NOMO-1 treated with DMSO at 0.1 percent for 48 hours (cell line): ENCODE measurements around the gene ANO2.
"Not testable (repeated sequence)": the region's sequence is repeated elsewhere in the genome, so short reads cannot be mapped to it uniquely, and the experiment has no call there.

Experiments
- DNase-seq: peaks from one replicate; lab custom pipeline; 2025; ENCODE audit not compliant: unreplicated experiment; lab: John Stamatoyannopoulos, UW

ANO2 gene

DNA sequence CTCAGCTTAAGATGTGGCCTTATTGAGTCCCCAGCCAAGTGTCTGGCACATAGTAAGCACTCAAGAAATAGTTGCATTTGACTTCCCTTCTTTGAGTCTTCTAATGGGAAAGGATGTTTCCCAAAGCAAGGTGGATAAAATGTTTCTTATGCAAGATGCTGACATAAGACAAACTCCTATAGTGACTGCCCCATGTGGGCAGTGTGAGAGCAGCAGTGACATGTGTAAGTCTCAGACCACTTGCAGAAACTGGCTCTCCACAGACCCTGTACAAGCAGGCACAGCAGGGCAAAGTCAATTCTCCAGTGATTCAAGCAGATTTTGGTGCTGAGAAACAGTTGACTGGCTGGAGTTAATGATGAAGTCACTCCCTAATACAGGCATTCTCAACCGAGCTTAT, 255.3 kb downstream of the ANO2 start:
- DNase-seq, result no peak

DNA sequence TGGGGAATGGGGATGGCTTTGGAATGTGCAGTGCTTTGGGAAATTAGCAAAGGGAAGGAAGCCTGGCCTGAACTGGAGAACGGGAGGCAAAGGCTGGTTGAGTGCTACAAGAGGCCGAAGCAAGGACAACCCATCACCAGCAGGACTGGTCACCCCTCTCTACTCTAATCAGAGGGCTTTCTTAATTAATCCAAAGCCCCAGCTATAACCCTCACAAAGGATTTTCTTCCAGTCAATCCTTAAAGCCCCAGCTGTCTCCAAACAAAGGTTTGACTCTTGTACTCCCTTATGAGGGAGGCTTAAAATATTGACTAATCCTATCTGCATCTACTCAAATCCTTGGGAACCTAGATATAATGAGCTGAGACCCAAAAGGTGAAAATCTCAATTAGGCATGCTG, 256.8 kb downstream of the ANO2 start:
- no peak for DNase-seq

DNA sequence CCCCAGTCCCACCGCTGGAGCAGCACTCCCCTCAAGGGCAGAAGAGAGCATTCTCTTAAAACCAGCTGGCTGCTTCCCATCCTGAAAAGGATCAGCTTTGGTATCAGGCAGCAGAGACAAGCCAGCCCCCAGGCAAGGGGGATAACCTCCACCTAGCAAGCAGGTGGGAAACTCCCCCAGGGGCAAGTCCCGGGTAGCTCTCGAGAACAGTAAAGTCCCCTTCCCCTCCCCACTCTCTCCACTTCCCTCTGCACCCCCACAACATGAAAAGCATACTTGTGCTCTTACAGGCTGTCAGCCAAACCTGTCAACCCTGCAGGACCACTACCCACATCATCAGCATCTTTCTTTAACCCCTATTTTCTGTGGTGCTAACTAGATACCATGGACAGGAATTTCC, 259.1 kb downstream of the ANO2 start:
- no peak for DNase-seq

DNA sequence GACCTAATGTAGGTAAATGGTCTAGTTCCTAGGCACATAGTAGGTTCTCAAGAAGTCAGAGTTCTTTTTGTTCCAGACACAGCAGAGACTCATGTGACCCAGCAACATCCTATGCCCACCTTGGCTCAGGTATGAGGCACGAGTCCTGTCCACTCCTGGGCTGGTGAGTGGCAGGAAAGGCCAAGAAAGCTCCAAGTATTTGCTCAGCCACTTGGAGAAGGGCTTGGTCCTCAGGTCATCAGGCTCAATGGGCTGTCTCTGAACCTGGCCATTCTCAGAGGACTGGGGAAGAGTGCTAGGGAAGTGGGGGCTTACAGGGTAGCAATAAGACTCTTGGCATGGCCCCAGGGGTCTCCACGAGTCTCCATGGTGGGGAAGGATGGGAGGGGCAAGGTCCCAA, 260.1 kb downstream of the ANO2 start:
- no peak for DNase-seq

DNA sequence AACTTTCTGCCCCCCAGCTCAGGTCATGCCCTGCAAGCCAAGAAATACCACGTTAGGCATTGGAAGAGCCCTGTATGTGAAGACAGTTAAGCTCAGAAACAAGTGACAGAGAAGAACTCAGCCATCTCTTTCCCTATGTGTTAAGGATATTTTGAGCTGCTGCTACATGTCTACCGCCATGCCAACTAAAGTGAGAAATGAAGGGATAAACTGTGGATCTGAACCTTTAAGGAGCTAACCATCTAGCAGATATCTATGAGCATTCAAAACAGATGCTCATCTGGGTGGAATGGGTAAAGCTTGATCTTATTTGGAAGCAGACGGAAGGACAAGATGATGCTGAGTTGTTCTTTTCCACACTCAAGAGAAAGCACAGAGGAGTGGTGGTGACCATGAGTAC, 262.5 kb downstream of the ANO2 start:
- DNase-seq, result no peak

DNA sequence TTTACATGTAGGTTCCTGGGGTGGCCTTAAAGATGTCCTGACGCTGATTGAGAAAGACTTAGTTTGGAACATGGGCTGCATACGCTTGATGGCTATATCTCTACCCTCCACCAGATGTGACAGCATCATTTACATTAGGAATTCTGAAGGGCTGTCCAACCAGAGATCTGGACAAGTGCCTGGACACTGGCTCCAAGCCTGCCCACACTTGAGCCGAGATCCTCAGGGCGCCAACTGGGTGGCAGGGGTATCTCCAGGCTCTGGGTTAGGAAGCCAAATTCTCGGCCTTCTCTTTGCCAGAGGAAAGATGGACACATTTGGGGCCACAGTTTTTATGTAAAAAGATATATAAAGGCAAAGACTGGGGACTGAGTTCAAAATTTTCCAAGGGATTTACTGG, 266.9 kb downstream of the ANO2 start:
- DNase-seq, result no peak

DNA sequence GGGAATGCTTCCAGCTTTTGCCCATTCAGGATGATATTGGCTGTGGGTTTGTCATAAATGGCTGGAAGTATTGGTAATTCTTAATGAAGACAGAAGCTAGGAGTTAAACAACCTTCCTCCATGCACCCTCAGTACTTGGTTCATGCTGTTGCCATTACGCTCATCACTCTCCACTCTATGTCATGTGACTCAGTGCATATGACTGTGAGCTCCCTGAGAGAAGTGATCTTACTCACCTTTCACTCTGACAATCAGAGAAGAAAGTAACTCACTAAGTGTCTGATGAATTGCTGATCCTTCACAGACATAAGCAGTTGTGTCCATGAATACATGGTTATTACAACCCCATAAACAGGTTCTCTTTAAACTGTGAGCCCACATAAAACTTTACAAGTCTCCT, 275.4 kb downstream of the ANO2 start:
- DNase-seq, result not testable (repeated sequence)

DNA sequence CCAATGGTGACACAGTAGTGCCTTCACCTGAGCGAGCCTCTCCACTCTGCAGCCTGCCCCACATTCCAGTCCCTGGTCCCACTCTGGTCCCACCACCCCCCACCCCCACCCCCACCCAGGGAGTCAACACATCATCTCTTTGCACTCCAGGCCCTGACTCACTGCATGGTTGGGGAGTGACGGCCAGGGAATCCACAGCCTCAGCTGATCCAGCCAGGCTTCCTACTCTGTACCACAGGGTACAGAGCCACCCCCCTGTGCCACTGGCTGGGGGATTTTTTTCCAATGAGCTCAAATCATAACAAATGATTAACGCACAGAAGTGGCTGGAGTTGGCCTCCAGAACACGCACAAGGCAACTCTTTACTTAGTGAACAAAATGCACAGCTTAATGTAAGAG, 279.4 kb downstream of the ANO2 start:
- DNase-seq, result no peak

DNA sequence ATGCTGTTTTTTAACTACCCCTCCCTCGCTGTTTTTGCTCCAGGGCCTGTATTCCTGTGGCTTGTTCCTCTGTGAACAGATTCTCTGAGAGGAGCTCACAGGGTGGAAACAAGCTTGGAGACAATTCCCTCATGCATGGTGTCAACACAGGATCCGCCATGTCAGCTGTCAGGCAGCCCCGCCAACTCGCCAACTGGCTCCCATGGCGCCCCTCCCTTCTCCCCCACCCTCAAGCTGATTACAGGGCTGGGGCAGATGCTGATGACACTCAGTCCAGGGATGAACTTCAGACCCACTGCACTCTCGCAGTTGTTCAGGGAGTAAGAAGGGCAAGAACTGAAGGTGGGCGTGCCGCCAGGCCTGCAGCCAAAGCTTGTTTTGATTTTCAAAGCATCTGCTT, 283.2 kb downstream of the ANO2 start:
- DNase-seq, result no peak

DNA sequence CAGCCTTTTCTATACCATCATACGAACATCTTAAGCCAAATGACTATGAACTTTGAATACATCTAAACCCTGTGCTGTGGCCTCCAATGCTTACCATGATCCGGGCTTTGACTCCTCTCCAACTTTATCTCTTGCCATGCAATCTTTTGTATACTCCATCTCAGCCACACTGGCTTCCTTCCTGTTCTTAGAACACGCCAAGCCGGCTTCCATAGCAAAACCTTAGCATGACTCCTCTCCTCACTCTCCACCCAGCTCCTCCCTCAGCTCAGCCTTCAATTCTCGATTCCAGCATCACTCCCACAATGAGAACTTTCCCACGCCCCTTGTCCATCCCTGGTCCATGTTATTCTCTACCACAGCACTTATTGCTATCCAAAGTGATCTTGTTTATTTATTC, 284.8 kb downstream of the ANO2 start:
- DNase-seq, result no peak

DNA sequence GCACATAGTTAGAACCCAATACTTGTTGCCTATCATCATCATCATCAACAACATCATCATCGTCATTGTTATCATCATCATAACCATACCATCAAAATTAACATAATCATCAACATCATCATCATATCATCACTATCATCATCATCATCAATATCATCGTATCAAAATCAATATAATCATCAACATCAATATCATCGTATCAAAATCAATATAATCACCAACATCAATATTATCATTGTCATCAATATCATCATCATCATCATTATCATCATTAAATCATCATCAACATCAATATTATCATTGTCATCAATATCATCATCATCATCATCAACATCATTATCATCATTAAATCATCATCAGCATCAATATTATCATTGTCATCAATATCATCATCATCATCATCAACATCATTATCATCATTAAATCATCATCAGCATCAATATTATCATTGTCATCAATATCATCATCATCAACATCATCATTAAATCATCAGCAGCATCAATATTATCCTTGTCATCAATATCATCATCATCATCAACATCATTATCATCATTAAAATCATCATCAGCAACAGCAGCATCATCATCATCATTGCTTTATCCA, 286.6 kb downstream of the ANO2 start:
- DNase-seq, result not testable (repeated sequence)

DNA sequence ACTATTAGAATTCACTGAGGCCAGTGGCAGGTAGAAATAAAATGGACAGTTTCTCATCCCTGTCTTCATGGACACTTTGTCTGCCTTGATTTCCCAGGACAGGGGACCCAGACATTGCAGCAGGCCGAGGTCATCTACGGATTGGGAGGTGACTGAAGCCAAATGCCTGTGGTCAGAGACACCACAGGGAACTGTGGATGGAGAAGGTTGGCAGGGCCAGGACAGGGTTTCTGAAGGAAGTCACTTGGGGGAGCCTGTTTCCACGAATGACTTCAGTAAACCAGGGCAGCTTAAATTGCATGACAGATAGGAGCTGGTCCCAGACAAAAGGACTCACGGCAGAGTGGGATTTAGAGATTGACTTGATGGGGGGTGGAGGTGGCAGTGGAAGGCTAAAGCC, 288.2 kb downstream of the ANO2 start:
- no peak for DNase-seq

DNA sequence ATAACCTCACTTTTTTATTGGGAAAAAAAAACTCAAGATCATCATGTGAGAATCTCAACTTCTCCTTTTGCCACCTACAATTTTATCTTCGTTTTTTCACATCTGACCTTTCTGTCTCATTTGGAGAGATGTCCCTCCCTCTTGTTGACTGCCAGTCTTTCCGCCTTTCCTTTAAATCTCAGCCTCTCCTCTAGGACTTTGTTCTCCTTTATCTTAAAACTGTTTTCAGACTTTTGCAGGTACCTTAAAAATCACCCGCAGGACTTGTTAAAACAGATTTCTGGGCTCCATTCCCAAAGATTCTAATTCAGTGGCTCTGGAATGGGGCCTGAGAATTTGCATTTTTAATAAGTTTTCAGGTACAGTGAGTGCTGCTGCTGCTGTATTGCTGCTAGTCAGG, 289.9 kb downstream of the ANO2 start:
- no peak for DNase-seq

DNA sequence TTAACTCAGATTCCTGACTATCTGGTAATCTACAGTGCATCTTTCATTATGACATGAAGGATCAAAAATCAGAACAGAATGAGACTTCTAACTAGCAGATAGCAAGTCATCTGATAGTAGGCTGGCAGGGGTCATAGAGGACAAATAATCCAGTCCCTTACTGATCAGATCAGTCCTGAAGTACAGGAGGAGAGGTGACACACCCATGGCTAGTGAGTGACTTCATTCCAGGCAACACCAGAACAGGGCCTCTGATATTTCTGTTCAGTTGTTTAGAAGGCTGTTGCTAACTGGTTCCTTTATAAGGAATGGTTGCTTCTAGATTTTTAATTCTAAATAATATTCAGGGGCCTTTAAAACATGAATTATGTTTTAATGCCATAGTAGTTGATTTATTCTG, 291.0 kb downstream of the ANO2 start:
- no peak for DNase-seq

DNA sequence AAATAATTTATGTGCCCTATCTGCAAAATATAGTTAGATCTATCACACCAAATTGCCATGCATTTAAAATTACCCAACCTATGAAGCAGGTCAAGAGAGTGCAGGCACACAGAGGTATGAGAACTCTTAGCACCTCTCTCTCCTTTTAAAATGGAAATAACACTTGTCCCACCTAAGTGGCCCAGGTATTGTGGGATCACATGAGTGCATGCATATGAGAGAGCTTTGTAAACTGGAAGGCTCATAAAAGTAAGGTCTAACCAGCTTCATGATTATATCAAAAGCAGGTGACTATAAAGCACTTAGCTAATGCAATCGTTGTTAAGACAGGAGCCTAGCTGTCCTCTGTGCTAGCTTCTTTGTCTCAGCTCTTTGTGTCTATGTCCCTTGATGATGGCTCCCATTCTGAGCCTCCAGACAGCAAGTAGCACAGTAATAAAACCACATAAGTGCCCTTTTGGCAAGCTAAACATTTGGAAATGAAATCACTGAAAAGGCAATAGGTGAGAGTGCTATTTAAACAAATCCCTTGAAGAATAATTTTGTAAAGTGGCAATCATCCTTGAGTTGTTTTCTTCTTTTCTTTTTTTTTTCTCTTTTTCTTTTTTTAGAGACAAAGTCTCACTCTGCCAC, 294.1 kb downstream of the ANO2 start:
- no peak for DNase-seq

DNA sequence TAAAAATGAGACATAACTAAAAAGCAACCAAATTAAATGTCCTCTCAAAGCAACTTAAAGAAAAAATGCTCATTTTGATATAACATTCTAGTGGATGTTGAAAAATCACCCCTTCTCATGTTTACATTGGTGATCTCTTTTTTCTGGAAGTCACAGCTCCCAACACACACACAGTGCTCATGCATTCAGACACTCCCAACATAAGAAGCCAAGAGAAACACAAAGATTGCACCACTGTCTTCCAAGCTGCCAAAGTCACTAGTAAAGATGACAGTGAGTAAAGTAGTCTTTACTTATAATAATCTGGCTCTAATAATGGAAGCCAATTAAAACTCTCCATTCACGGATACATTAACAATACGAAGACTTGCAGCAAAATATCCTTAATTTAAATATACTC, 294.8 kb downstream of the ANO2 start:
- no peak for DNase-seq

DNA sequence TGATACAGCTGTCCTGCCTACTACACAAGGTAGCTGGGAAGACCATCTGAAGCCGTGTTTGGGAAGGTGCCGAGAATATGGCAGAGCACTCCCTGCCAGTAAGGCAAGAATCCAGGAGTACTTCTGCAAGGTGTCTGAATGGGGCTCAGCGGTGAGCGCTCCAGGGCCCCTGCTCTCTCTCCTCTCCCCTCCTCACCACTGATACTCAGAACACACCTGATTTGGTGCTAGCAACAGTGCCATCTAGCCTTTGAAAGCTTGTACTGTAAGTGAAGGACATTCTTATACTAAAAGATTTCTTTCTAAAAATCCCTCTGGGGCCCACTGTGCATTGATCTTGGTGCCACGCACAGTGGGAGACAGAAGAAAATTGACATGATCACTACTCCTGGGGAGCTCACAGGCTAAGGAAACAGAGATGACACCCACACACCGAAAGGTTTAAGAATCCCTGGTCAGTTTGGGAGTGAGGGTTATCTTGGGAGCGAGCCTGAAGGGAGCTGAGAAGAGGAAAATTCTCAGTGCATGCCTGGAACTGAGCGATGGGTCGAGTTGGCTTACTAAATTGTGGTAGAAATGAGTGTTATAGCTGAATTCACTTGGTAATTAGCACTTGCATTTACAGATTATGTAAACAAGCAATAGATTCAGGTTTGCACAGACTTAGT, 296.2 kb downstream of the ANO2 start:
- DNase-seq, result no peak

DNA sequence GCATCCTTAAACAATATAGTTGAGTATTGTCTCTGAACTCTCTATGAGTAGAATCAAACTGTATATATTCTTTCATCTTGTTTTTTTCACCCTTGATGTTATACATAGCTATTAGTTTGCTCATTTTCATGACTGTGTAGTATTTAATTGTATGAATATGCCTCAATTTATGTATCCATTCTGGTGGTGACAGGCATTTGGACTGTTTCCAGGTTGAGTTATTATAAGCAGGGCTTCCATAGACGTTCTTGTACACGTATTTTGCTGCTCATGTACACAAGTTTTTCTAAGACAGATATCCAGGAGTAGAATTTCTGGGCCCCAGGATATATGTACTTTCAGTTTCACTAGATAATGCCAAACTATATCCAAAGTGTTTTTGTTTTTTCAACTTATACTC, 301.8 kb downstream of the ANO2 start:
- DNase-seq, result no peak

DNA sequence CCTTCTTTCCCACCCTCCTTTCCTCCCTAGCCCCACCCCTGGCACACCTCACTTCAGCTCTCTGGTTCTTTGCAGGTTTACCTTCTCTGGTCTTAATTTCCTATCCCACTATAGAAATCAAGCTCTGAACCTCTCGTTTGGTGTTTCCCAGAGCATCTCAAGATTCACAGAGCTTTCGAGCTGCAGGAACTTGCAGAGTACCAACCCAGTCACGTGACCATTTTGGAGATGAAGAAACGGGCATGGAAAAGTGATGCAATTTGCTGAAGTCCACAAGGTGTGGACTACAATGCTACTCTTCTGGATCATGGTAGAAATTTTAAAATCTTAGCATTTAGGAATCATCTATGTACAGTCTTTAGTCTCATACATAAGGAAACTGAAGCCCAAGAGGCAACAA, 307.4 kb downstream of the ANO2 start:
- DNase-seq, result no peak

DNA sequence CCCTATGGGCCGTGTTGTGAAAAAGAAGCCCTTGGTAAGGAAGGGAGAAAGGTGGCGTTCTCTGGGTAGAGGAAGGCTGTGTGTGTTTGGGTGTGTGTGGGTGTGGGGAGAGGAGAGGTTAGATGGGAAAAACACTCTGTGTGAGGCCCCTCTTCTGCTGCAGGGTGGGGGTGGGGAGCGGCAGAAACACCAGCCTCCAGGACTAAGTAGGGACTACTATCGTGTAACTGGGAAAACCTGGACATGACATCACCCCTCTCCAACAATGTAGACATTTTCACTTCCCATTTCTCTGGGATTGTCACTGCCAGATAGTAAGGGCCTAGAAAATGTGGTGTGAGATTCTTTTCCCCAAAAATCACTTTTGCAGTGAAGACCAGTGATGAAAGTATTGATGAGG, 308.2 kb downstream of the ANO2 start:
- DNase-seq, result no peak

DNA sequence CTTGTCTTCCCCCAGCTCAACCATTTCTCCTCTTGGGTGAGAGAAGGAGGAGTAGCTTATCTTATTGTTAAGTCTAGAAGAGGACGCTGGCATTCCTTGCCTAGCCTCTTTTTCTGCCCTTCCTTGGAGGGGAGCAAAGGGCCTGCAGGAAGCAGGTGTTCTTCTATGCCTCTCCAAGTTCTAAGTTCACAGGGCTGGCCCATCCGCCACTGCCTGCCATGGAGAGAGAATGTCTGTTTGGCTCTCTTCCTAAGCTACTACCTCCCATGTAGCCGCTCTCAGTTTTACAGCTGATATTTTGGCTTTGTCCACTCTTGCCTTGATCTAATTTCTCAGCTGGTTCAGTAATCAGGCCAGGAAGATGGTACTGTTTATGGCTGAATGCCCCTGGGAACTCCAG, 312.0 kb downstream of the ANO2 start:
- DNase-seq, result no peak

DNA sequence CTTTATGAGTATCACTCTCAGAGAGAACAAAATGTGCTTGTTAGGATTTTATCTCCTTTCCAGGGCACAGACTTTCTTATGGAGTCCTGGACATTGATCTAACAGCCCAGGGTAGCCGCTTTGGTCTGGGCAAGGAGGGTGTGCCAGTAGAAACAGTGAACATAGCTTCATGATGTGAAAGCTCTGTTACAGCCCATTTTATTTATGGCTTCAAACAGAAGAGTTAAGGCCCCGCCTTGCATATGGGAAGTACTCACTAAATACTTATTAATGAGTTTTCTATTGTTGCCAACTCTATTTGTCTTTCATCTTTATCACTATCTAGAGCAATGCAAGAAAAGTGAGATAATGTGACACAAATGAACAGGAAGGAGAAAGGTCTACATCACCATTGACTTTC, 312.6 kb downstream of the ANO2 start:
- no peak for DNase-seq

DNA sequence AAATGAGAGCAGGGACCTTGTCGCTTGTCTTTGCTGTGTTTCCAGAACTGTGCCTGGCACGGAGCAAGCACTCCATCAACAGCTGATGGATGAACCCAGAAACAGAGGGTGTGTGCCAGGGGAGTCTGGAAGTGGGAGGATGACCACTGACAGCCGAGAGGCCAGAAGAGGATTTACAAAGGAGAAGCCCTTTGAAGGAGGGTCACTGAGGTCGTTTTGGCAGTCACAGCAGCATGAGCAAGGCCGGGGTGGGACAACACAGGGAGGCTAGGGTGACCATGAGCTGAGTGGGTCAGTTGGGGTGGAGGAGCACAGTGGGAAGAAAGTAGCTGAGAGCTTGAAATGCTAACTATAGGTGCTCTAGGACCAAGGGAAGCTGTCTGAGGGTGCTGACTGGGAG, 313.6 kb downstream of the ANO2 start:
- no peak for DNase-seq
